Measurements from ENCODE around the gene IFI27.

- TF ChIP-seq EZH2 (optimal IDR thresholded peaks at IDR 0.05; ENCODE audit: low read depth, low read length) (no peak), CTCF (IDR thresholded peaks at IDR 0.05; ENCODE audit: low read length) (no peak), EZH2phosphoT487 (IDR thresholded peaks at IDR 0.05; ENCODE audit: low read length) (no peak)
Observed at GRCh38 chr14:94129758-94130414, 19.4 kb downstream of the IFI27 start.
